Prostate gland (tissue), 2 donors: ENCODE results near the gene LANCL2.

Source experiments
- POLR2AphosphoS5 ChIP-seq: sonication (generic); formaldehyde crosslinking; IDR thresholded peaks from one replicate; pipeline ENCODE4 v1.6.1; 2017; ENCODE audit warnings: antibody characterized with exemption
- TF ChIP-seq, protein P1 (sequence below), 4 experiments: fragments of 200-600 bp in 2 of 4; fragments of 450-650 bp in 2 of 4; sonication (generic) in 2 of 4; IDR thresholded peaks; 1 replicate in 3 of 4; 2 replicates in 1 of 4; pipeline ENCODE4 v1.5.1; 2016 to 2019; ENCODE audit warnings: antibody characterized with exemption in 4 of 4, mild to moderate bottlenecking in 2 of 4, moderate library complexity in 2 of 4

DNA sequence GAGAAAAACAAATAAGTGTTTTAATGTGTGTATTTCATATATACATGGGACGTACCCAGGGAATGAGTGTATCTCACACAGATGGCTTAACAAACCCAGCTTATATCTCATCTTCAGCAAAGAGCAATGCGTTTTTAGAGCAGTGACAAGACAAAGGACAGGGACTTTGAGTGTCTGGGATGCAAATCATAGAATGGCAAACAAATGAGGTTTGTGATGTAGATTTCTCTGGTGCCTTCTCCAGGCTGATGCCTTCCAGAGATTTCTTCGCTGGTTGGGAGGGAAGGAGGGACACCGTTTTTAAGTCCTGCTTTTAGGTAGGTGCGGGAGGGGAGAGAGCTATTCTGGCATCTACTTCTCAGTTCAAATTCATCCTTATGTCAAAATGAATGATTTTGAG is 16.6 kb downstream of the LANCL2 start:
- TF ChIP-seq, protein P1, sequence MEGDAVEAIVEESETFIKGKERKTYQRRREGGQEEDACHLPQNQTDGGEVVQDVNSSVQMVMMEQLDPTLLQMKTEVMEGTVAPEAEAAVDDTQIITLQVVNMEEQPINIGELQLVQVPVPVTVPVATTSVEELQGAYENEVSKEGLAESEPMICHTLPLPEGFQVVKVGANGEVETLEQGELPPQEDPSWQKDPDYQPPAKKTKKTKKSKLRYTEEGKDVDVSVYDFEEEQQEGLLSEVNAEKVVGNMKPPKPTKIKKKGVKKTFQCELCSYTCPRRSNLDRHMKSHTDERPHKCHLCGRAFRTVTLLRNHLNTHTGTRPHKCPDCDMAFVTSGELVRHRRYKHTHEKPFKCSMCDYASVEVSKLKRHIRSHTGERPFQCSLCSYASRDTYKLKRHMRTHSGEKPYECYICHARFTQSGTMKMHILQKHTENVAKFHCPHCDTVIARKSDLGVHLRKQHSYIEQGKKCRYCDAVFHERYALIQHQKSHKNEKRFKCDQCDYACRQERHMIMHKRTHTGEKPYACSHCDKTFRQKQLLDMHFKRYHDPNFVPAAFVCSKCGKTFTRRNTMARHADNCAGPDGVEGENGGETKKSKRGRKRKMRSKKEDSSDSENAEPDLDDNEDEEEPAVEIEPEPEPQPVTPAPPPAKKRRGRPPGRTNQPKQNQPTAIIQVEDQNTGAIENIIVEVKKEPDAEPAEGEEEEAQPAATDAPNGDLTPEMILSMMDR (IDR thresholded peaks at IDR 0.05), result no peak
- no peak for TF ChIP-seq POLR2AphosphoS5
